T-helper 1 cell treated with Interleukin-12 subunit alpha and Interleukin-12 subunit beta and Interleukin-4 antibody, amounts not matched to agents 30 ng/mL and 1 ng/mL, for 36 hours (primary cell): ENCODE measurements around the gene APOL5. TPM values are rescaled to one million over a fixed set of nuclear protein-coding genes. Genes with fewer than 3 reads are reported as not detected.
"Not testable (repeated sequence)": the region's sequence is repeated elsewhere in the genome, so short reads cannot be mapped to it uniquely, and the experiment has no call there.

Experiments used
- intact Hi-C: fragments of 100-400 bp; cut with micrococcal nuclease; formaldehyde crosslinking; loops from one replicate; pipeline ENCODE4 v1.15.1; 2024
- total RNA-seq: library from RNA; stranded (reverse); gene quantifications from 2 replicates; pipeline ENCODE4 v1.2.3, GENCODE V29; 2022

The APOL5 gene
- total RNA-seq, 1 donor from 2014 or later: not detected

GRCh38 chr22:35708917-35709316 lies 8.8 kb upstream of the APOL5 start:
- intact Hi-C loops: no loop called here

- intact Hi-C loops: no loop called here
Measured at GRCh38 chr22:35711336-35711735, 6.3 kb upstream of the APOL5 start.

- intact Hi-C loops: no loop called here
Measured at GRCh38 chr22:35712672-35713071, 5.0 kb upstream of the APOL5 start.

GRCh38 chr22:35719212-35719875 lies 1.7 kb downstream of the APOL5 start:
- intact Hi-C loops: no loop called here

- intact Hi-C loops: no loop called here
Measured at GRCh38 chr22:35721960-35722359, 4.3 kb downstream of the APOL5 start.

DNA sequence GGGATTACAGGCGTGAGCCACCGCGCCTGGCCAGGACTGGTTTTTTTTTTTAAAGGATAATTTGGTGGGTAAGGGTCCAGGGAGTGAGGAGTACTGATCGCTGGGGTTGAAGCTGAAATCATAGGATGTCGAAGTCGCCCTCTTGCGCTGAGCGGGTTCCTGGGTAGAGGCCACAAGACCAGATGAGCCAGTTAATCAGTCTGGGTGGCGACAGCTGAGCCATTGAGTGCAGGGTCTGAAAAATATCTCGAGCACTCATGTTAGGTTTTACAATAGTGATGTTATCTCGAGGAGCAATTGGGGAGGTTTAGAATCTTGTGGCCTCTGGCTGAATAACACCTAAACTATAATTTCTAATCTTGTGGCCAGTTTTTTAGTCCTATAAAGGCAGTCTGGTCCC lies 7.8 kb downstream of the APOL5 start:
- intact Hi-C loops: no loop called here

DNA sequence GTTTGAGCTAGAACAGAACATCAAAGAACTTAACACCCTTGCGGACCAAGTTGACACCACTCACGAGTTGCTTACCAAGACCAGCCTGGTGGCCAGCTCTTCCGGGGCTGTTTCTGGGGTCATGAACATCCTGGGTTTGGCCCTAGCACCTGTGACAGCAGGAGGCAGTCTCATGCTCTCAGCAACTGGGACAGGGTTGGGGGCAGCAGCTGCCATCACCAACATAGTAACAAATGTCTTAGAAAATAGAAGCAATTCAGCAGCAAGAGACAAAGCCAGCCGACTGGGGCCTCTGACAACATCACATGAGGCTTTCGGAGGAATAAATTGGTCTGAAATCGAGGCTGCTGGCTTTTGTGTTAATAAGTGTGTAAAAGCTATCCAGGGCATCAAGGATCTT lies 8.7 kb downstream of the APOL5 start:
- intact Hi-C loops: no loop called here

DNA sequence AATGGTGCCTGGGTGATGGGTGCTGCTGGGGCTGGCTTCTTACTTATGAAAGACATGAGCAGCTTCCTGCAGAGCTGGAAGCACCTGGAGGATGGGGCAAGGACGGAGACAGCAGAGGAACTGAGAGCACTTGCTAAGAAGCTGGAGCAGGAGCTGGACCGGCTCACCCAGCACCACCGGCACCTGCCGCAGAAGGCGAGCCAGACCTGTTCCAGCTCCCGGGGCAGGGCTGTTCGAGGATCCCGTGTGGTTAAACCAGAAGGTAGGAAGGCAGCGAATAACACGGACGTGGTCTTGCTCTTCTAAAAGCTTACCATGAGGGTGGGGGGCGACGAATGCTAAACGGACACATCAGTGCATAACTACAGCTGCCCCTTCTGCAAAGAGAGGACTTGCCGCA lies 9.3 kb downstream of the APOL5 start:
- intact Hi-C loops: no loop called here

DNA sequence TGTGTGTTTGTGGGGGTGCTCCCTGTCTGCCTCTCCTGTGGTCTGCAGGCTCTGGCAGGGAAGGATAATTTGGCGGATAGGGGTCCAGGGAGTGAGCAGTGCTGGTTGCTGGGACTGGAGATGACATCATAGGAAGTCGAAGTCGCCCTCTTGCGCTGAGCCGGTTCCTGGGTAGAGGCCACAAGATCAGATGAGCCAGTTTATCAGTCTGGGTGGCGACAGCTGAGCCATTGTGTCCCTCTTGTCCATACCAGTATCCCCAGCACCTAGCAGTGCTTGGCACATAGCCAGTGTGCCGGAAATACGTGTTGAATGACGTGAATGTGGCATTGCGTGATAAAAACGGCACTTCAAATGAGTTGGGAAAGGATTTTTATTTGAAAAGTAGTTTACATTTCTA lies 9.8 kb downstream of the APOL5 start:
- intact Hi-C loops: no loop called here

DNA sequence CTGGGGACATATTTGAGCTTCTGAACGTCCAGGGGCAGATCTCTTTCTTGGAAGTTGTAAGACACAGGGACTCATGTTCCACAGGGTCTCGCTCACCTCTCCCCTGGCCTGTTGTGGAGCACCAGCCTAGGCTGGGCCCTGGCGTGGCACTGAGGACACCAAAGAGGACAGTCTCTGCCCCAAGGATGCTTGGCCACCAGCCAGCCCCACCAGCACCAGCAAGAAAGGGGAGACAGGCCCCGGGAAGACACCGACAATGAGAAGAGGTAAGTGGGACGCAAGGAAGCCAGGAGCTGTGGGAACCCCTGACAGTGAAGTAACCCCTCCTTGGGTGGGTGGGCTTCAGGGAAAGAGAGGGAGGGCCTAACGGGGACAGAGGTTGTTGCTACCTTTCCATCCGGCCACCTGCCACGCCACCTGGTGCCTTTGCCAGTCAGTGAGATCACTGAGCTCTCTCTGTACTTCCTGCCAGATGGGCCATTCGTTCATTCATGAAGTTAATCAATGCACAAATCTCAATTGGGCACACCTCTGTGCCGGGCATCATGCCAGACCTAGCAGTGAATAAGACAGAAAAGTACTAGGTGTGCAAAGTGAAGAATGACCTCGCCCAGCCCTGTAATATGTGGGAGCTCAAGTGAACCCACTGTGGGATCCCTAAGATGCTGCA lies 11.1 kb downstream of the APOL5 start:
- intact Hi-C loops: no loop called here

- intact Hi-C loops: no loop called here
Measured at GRCh38 chr22:35729309-35729698, 11.6 kb downstream of the APOL5 start.

DNA sequence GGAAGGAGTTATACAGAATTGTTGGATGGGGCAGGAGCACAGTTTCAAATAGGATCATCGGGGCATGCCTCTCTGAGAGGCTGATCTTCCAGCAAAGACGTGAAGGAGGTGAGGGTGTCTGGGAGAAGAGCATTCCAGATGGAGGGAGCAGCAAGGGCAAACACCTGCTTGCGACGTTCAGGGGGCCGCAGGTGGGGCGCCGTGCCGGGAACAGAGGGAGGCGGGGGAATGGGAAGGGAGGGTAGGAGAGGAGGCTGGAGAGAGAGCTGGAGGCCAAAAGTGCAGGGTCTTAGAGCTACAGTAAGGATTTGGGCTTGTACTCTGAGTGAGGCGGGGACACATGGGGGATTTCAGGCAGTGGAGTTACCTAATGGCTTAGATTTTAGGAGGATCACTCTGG lies 13.6 kb downstream of the APOL5 start:
- intact Hi-C loops: no loop called here

DNA sequence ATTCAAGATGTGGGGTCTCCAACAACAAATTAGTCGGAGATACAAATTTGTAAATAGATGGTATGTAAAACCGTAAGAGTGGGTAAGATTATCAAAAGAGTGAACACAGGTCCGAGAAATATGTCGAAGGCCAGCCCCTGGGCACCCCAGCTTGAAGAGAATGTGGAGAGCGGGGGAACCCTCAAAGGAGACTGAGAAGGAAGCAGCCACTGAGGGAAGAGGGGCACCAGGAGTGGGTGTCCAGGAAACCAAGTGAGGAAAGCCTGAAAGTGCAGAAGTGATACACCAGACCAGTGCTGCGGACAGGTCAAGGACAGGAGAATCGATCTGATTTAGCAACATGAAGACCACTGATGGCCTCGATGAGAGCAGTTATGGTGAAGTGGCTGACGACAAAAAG lies 14.4 kb downstream of the APOL5 start:
- intact Hi-C loops: no loop called here

GRCh38 chr22:35733036-35733435 lies 15.4 kb downstream of the APOL5 start:
- intact Hi-C loops: no loop called here

DNA sequence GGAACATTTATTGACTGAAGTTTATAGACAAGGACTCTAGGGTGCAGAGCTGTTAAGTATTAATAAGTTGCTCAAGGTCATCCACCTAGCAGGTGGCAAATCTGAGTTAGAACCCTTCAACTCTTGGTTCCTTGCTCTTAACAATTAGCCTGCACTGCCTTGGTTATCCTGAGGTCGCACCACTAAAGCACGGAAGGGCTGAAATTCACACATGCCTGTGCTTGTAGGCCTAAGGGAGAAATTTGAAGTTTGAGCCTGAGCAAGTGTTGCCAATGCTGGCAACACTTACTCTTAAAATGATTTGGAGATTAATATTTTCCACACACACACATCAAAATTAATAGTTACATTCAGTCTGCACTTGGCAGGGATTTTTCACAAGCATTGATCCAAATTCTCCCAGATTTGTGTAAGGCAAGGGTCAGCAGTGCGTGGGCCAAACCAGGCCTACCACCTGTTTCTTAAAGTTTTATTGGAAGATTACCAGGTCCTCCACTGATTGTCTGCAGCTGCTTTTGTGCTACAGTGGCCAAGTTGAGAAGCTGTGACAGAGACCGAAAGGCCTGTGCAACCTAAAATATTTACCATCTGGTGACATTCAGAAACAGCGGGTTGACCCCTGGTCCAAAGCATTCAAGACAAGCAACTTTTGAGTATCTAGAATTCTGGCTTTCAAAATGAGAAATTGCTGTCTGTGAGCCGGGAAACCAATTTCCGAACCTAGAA lies 16.3 kb downstream of the APOL5 start:
- intact Hi-C loops: no loop called here

- intact Hi-C loops: no loop called here
Measured at GRCh38 chr22:35734517-35734827, 16.8 kb downstream of the APOL5 start.

- intact Hi-C loops: no loop called here
Measured at GRCh38 chr22:35735542-35735941, 17.9 kb downstream of the APOL5 start.

DNA sequence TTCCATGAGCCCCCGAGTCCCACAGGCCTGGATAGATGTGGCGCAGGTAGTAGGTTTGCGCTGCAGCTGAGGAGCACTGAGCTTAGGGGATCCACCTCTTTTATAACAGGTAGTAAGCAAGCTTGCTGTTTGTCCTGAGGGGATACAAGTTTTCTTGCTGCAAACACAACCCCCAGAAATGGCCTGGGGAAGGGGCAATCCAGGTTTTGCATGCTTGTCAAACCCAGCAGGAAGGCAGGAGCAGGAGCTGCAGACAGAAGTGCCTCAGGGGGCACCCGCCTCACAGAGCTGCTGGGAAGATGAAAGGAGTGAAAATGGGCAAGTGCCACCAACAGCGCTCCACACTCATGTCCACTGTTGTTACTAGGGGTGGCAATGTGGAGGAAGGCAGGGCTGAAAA lies 18.5 kb downstream of the APOL5 start:
- intact Hi-C loops: no loop called here

DNA sequence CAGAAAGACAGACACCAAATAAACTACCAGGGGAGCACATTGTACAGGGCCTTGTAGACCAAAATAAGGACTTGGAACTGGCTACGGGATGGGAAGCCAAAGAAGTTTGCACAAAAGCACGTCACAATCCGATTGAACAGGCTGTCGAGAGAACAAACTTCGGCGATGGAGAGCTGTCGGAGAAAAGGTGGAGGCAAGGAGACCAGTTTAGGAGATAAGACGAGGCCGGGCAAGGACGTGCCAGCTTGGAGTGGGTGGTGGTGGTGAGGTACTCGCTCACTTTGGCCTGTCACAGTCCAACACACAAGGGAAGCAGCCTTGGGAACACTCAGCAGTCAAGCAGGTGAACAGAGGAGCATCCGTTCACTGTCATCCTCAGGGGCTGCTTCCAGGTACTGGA lies 19.0 kb downstream of the APOL5 start:
- intact Hi-C loops: no loop called here

- intact Hi-C loops: not testable (repeated sequence)
Measured at GRCh38 chr22:35737886-35738285, 20.2 kb downstream of the APOL5 start.

DNA sequence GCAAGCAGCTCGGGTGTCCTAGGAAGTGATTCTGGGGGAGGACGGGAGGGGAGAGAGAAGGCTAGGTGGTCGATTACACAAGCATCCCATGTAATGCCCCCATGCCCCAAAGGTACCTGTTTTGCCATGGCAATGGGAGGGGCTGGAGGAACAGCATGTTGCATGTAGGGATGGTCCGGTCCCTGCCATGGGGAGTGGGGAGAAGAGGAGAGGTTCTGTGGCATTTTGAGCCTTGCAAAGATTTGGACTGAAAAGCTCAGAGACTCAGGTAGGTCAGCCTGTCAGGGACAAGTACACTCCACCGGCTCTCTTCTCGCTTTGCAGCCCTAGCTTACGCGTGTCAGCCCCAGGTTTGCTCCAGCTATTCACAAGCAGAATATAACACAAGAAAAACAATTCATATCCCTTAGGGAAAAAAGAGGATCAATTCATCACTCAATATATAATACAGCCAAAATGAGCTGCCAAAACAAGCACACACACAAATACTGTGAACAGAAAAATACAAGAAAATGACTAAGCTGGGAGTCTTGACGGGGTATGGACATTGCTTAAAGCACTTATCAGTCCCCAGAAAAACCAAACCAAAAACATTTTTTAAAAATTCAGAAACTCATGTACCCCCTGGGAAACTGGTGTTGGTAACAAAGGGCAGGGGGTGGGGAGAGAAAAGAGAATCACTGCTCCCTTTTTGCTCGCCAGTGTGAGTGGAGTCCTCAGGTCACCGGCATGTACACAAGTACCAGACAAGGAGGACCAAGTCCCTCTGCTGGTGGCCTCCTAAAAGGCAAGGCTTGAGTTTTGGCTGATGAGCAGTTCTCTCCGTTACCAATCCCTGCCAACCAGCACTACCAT lies 21.6 kb downstream of the APOL5 start:
- intact Hi-C loops: no loop called here

DNA sequence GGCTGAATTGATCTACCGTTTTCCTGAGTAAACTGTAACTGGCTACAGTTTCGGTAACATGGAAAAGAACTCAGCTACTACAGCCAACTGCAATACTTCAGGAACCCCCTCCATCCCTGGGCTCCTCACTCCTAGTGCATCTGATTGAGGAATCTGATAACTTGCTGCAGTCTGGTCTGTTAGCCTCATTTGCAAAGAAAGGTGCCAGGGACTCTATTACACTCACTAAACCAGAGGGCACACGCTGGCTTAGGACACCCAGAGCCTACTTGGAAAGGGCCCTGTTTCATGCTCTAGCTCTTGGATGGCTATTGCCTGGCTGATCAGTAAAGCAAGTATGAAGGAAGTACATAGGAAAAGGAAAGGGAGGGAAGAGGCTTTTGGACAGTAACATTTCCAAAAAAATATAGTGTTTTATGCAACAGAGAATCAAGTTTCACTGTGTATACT lies 22.3 kb downstream of the APOL5 start:
- intact Hi-C loops: no loop called here
